HepG2 (cell line): Measurements from ENCODE around the gene XPR1. TPM values are rescaled to one million over a fixed set of nuclear protein-coding genes. Genes with fewer than 3 reads are reported as not detected.

ENCODE experiments used
- ATAC-seq: fragments of 200-7000 bp; cut with Tn5 transposase; 3 replicates; pipeline ENCODE4 v1.9.1; 2020; ENCODE audit warnings: mild to moderate bottlenecking, moderate library complexity
- BruUV-seq: library from RNA; stranded (reverse); fragments of 400-500 nt; replicated peaks from 2 replicates; lab custom pipeline; 2021; lab: Mats Ljungman, UMichigan
- CTCF ChIA-PET: fragments of 300-600 bp; formaldehyde crosslinking; extraction: SDS; loops from one replicate; lab custom pipeline; 2021; ENCODE audit warnings: low total read pairs, inconsistent platforms, low intra/inter-chr PET ratio; lab: Yijun Ruan, JAX
- POLR2A ChIA-PET: fragments of 350-600 bp; sonication (Branson Sonifier 250); formaldehyde crosslinking; loops from one replicate; lab custom pipeline; 2020; ENCODE audit warnings: antibody characterized with exemption, inconsistent platforms; lab: Yijun Ruan, JAX
- DNase-seq: peaks from one replicate; pipeline ENCODE4 v3.0.0-alpha.2; 2015; ENCODE audit warnings: low spot score
- FAIRE-seq: peaks from 3 replicates; lab custom pipeline; 2011; peaks lifted over from hg19 to GRCh38; lab: Jason Lieb, UNC
- H2AFZ ChIP-seq: one replicate; pipeline ENCODE4 v1.6.1; 2011; ENCODE audit warnings: low read length, inconsistent platforms
- H3K27ac ChIP-seq: fragments of 300-600 bp; 3 replicates; pipeline ENCODE4 v1.8.0; 2011; ENCODE audit warnings: mixed run types, mild to moderate bottlenecking, mixed read lengths, low read length, inconsistent platforms; ENCODE audit not compliant: insufficient read depth; ENCODE audit errors: extremely low read length
- H3K27me3 ChIP-seq, 2 experiments: fragments of 200-600 bp in 1 of 2; 2 replicates in 1 of 2; 3 replicates in 1 of 2; pipeline versions ENCODE4 v1.6.0 to v1.8.0; 2011; ENCODE audit warnings: low read length in 2 of 2, mild to moderate bottlenecking in 2 of 2, moderate library complexity in 2 of 2, inconsistent platforms in 1 of 2; ENCODE audit not compliant: insufficient read depth in 2 of 2, control insufficient read depth in 1 of 2
- H3K36me3 ChIP-seq, 2 experiments: fragments of 200-600 bp in 1 of 2; replicated peaks in 1 of 2; 2 replicates in 1 of 2; 3 replicates in 1 of 2; pipeline versions ENCODE4 v1.5.1 to v1.8.0; 2011; ENCODE audit warnings: low read length in 2 of 2, inconsistent platforms in 1 of 2; ENCODE audit not compliant: insufficient read depth in 2 of 2, control insufficient read depth in 1 of 2
- H3K4me1 ChIP-seq: 2 replicates; pipeline ENCODE4 v1.5.1; 2012; ENCODE audit warnings: low read length, inconsistent platforms; ENCODE audit not compliant: insufficient read depth
- H3K4me2 ChIP-seq: 2 replicates; pipeline ENCODE4 v1.6.0; 2011; ENCODE audit warnings: low read depth, low read length, inconsistent platforms
- H3K4me3 ChIP-seq, 3 experiments: fragments of 200-600 bp in 1 of 3; sonication (generic), shearing (Covaris generic) in 1 of 3; replicated peaks in 1 of 3; 2 replicates each; pipeline ENCODE4 v1.5.1; 2011 to 2016; ENCODE audit warnings: low read length in 3 of 3, inconsistent platforms in 2 of 3, low read depth in 2 of 3, mild to moderate bottlenecking in 2 of 3, control low read depth in 1 of 3, mixed read lengths in 1 of 3; ENCODE audit not compliant: insufficient read depth in 1 of 3
- H3K79me2 ChIP-seq: one replicate; pipeline ENCODE4 v1.6.1; 2011; ENCODE audit warnings: low read length, inconsistent platforms; ENCODE audit not compliant: insufficient read depth
- H3K9ac ChIP-seq: 2 replicates; pipeline ENCODE4 v1.6.0; 2011; ENCODE audit warnings: mild to moderate bottlenecking, low read depth, low read length, inconsistent platforms; ENCODE audit not compliant: insufficient read depth
- H3K9me3 ChIP-seq: 2 replicates; pipeline ENCODE4 v1.5.1; 2012; ENCODE audit warnings: mild to moderate bottlenecking, low read length
- H4K20me1 ChIP-seq: 2 replicates; pipeline ENCODE4 v1.6.0; 2011; ENCODE audit warnings: inconsistent platforms, mild to moderate bottlenecking, low read length, moderate library complexity; ENCODE audit not compliant: insufficient read depth
- DNMT3B ChIP-seq: conservative IDR thresholded peaks from 2 replicates; pipeline ENCODE4 v1.6.1; 2016; ENCODE audit warnings: missing biosample characterization, control low read depth
- ELF4 ChIP-seq: sonication (generic); formaldehyde crosslinking; IDR thresholded peaks from 2 replicates; pipeline ENCODE4 v1.5.0; 2020; ENCODE audit warnings: missing genetic modification reagents, mild to moderate bottlenecking, moderate library complexity, borderline replicate concordance
- FLYWCH1 ChIP-seq: sonication (generic); formaldehyde crosslinking; IDR thresholded peaks from 2 replicates; pipeline ENCODE4 v1.8.1; 2023; ENCODE audit warnings: mild to moderate bottlenecking, missing genetic modification reagents
- FOXK1 ChIP-seq: sonication (generic); formaldehyde crosslinking; IDR thresholded peaks from 2 replicates; pipeline ENCODE4 v1.4.0; 2020; ENCODE audit warnings: low read depth, missing genetic modification reagents, borderline replicate concordance
- HDAC6 ChIP-seq: fragments of 200-600 bp; sonication (generic); IDR thresholded peaks from 2 replicates; pipeline ENCODE4 v1.7.0; 2017; ENCODE audit warnings: mild to moderate bottlenecking, antibody characterized with exemption, low read length, low read depth
- HNF4G ChIP-seq, 2 experiments: sonication (generic) in 1 of 2; formaldehyde crosslinking in 1 of 2; IDR thresholded peaks; 2 replicates each; pipeline versions ENCODE4 v1.4.0 to v1.6.1; 2011 to 2020; ENCODE audit warnings: borderline replicate concordance in 2 of 2, low read depth in 2 of 2, mild to moderate bottlenecking in 2 of 2, low read length in 1 of 2, missing genetic modification reagents in 1 of 2, moderate library complexity in 1 of 2
- HNRNPL ChIP-seq: fragments of 200-400 bp; formaldehyde crosslinking; IDR thresholded peaks from 2 replicates; pipeline ENCODE4 v1.6.1; 2017; ENCODE audit warnings: mild to moderate bottlenecking, low read depth, low read length
- IKZF1 ChIP-seq: fragments of 450-650 bp; IDR thresholded peaks from 2 replicates; pipeline ENCODE4 v1.7.1; 2016
- KAT7 ChIP-seq: IDR thresholded peaks from 2 replicates; pipeline ENCODE4 v1.6.1; 2018; ENCODE audit warnings: borderline replicate concordance, missing compliant biosample characterization
- MATR3 ChIP-seq: sonication (generic); formaldehyde crosslinking; IDR thresholded peaks from 2 replicates; pipeline ENCODE4 v1.4.0; 2020; ENCODE audit warnings: missing genetic modification reagents
- NFIC ChIP-seq: IDR thresholded peaks from 2 replicates; pipeline ENCODE4 v1.6.1; 2012; ENCODE audit warnings: mild to moderate bottlenecking, low read length, inconsistent platforms
- SCMH1 ChIP-seq: sonication (generic); formaldehyde crosslinking; IDR thresholded peaks from 2 replicates; pipeline ENCODE4 v1.9.0; 2021; ENCODE audit warnings: missing genetic modification reagents, mild to moderate bottlenecking, borderline replicate concordance
- TAF1 ChIP-seq: sonication (generic); formaldehyde crosslinking; IDR thresholded peaks from 2 replicates; pipeline ENCODE4 v1.4.0; 2020; ENCODE audit warnings: missing genetic modification reagents
- ZNF441 ChIP-seq: sonication (generic); formaldehyde crosslinking; IDR thresholded peaks from 2 replicates; pipeline ENCODE4 v1.7.0; 2021; ENCODE audit warnings: missing genetic modification reagents, borderline replicate concordance
- WGBS: methylation state at CpG from one replicate; pipeline ENCODE4 v1.1.6; 2017; ENCODE audit warnings: low lambda C conversion rate; 5-methylcytosine and 5-hydroxymethylcytosine counted together
- in situ Hi-C: cut with HindIII; loops from 2 replicates; pipeline ENCODE4 v1.10.0; 2017; ENCODE audit warnings: low pct_unique_long_range_greater_than_20kb; ENCODE audit not compliant: extremely low pct_ligation_motif_present
- intact Hi-C: fragments of 100-400 bp; cut with micrococcal nuclease; formaldehyde crosslinking; loops from one replicate; pipeline ENCODE4 v1.10.0; 2022; ENCODE audit not compliant: unreplicated experiment
- polyA plus RNA-seq, 8 experiments: library from polyadenylated mRNA; depleted of rRNA in 3 of 8; stranded (reverse) in 7 of 8; unstranded in 1 of 8; fragments of >200 nt; fragmentation: Illumina TruSeq in 4 of 8; extraction: Trizol in 4 of 8; gene quantifications; 2 replicates each; pipeline versions ENCODE4 v1.2.1 to v1.2.3, GENCODE V29; 2011 to 2016; ENCODE audit warnings: low read depth in 4 of 8, missing spikeins in 1 of 8, mixed read lengths in 1 of 8; ENCODE audit not compliant: insufficient read depth in 1 of 8
- total RNA-seq, 5 experiments: library from RNA; depleted of rRNA; stranded (reverse); fragments of >200 nt; fragmentation: Illumina TruSeq; extraction: Trizol; gene quantifications; 2 replicates each; pipeline ENCODE4 v1.2.3, GENCODE V29; 2016; ENCODE audit warnings: low read depth in 1 of 5
- TF ChIP-seq, protein P1 (sequence below): sonication (generic); formaldehyde crosslinking; IDR thresholded peaks from 2 replicates; pipeline ENCODE4 v1.4.0; 2020; ENCODE audit warnings: mild to moderate bottlenecking, missing genetic modification reagents
- TF ChIP-seq, protein P2 (sequence below): sonication (generic); formaldehyde crosslinking; IDR thresholded peaks from 2 replicates; pipeline ENCODE4 v1.5.0; 2020; ENCODE audit warnings: missing genetic modification reagents, mild to moderate bottlenecking, borderline replicate concordance
- TF ChIP-seq, protein P3 (sequence below): IDR thresholded peaks from 2 replicates; pipeline ENCODE4 v1.6.1; 2016; ENCODE audit warnings: mild to moderate bottlenecking
- TF ChIP-seq, protein P4 (sequence below), 2 experiments: fragments of 450-650 bp in 1 of 2; sonication (generic) in 1 of 2; formaldehyde crosslinking; IDR thresholded peaks; 2 replicates each; pipeline versions ENCODE4 v1.5.0 to v1.8.0; 2020 to 2022; ENCODE audit warnings: mild to moderate bottlenecking in 1 of 2, missing genetic modification reagents in 1 of 2

Gene XPR1
- total and polyA plus RNA-seq, 2 of the 13 experiments (the other 11 are each of a cell fraction or from before 2014, with no cell fraction given), result 22.3 to 23.6 TPM

DNA sequence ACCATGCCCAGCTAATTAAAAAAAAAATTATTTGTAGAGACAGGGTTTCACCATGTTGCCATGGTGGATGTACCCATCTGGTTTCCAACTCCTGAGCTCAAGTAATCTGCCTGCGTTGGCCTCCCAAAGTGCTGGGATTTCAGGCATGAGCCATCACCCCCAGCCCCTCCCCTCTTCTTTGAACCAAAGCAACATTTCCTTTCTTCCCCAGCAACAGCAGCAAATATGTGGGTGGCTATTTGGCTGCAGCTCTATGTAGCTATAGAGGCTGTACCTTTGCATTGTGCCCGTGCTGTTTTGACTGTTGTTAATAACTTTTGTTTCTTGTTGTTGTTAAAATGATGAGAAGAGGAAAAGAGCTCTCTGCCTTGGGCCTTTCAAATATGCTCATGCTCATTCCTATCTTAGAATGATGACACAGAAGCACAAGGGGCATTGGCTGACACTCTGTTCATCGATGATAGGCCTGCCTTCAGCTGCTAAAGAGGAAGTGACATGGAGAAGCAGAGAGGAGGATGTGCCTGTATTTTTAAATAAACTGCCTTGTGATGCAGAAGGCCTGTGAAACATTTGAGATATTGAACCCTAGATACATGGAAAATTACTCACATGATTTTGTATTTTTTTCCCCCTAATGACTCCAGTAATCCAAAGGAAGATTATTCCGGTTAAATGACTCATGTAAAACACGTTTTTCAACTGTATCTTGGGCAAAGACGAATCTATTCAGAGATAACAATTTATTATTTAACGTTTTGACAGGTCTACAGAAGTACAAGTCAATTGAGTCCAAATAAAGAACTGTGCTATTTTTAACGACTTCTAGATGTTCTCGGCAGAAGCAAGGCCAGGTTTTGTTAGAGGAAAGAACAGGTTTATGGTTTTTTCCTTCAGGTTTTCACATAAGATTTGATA is 20.5 kb upstream of the XPR1 start:
- DNase-seq (no peak), ATAC-seq (no peak), FAIRE-seq (no peak)
- ChIA-PET CTCF (no interaction called here), POLR2A (interaction anchor here (1.1 kb wide), 1 partner anchor 20 kb away, joined by 4 read pairs; no protein-coding TSS in a partner anchor)
- no peak overlapping the region for H2AFZ ChIP-seq
- no peaks in the 10 kb centered on the region for H3K79me2 ChIP-seq
- intact Hi-C loops, result no loop called here
- H3K4me1 ChIP-seq, result peaks cover 16% of the 10 kb centered on the region
- H3K9ac ChIP-seq, result no peak overlapping the region
- 31% methylated on average over 9 of the region's 9 CpGs for WGBS
- H4K20me1 ChIP-seq, result no peaks in the 10 kb centered on the region
- in situ Hi-C loops, result no loop called here
- H3K27ac ChIP-seq, result no peak overlapping the region
- H3K4me2 ChIP-seq, result no peak overlapping the region
- H3K27me3 ChIP-seq, result no peaks in the 10 kb centered on the region; a peak in 1 of 5 replicates
- no peak overlapping the region for H3K4me3 ChIP-seq
- no peaks in the 10 kb centered on the region for H3K36me3 ChIP-seq
- no peaks in the 10 kb centered on the region for H3K9me3 ChIP-seq
- BruUV-seq, result no TSS peak
- TF ChIP-seq ELF4 (no peak), FLYWCH1 (no peak), HDAC6 (no peak), SCMH1 (CRISPR knock-in tag) (no peak), FOXK1 (CRISPR knock-in tag) (no peak), TAF1 (no peak), ZNF441 (CRISPR knock-in tag) (no peak), NFIC (no peak), HNRNPL (no peak), DNMT3B (CRISPR knock-in tag) (no peak), MATR3 (CRISPR knock-in tag) (no peak), KAT7 (no peak), IKZF1 (no peak), HNF4G (IDR thresholded peaks at IDR 0.05; ENCODE audit: borderline replicate concordance, low read depth, low read length) (no peak), HNF4G (CRISPR knock-in tag; IDR thresholded peaks at IDR 0.05; ENCODE audit: borderline replicate concordance, low read depth) (no peak)
- TF ChIP-seq, protein P1, sequence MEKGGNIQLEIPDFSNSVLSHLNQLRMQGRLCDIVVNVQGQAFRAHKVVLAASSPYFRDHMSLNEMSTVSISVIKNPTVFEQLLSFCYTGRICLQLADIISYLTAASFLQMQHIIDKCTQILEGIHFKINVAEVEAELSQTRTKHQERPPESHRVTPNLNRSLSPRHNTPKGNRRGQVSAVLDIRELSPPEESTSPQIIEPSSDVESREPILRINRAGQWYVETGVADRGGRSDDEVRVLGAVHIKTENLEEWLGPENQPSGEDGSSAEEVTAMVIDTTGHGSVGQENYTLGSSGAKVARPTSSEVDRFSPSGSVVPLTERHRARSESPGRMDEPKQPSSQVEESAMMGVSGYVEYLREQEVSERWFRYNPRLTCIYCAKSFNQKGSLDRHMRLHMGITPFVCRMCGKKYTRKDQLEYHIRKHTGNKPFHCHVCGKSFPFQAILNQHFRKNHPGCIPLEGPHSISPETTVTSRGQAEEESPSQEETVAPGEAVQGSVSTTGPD (CRISPR knock-in tag), result no peak
- TF ChIP-seq, protein P2, sequence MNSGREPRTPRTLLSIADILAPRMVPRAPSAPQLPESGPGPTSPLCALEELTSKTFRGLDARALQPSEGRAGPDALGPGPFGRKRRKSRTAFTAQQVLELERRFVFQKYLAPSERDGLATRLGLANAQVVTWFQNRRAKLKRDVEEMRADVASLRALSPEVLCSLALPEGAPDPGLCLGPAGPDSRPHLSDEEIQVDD (CRISPR knock-in tag), result no peak
- TF ChIP-seq, protein P3, sequence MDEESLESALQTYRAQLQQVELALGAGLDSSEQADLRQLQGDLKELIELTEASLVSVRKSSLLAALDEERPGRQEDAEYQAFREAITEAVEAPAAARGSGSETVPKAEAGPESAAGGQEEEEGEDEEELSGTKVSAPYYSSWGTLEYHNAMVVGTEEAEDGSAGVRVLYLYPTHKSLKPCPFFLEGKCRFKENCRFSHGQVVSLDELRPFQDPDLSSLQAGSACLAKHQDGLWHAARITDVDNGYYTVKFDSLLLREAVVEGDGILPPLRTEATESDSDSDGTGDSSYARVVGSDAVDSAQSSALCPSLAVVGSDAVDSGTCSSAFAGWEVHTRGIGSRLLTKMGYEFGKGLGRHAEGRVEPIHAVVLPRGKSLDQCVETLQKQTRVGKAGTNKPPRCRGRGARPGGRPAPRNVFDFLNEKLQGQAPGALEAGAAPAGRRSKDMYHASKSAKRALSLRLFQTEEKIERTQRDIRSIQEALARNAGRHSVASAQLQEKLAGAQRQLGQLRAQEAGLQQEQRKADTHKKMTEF (CRISPR knock-in tag), result no peak
- TF ChIP-seq, protein P4, sequence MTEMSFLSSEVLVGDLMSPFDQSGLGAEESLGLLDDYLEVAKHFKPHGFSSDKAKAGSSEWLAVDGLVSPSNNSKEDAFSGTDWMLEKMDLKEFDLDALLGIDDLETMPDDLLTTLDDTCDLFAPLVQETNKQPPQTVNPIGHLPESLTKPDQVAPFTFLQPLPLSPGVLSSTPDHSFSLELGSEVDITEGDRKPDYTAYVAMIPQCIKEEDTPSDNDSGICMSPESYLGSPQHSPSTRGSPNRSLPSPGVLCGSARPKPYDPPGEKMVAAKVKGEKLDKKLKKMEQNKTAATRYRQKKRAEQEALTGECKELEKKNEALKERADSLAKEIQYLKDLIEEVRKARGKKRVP (CRISPR knock-in tag; IDR thresholded peaks at IDR 0.05), result no peak
